WTC11 (cell line): Measurements from ENCODE around the gene CYP19A1.

ENCODE experiments used
- CBFB ChIP-seq: sonication (generic); formaldehyde crosslinking; IDR thresholded peaks from 2 replicates; pipeline ENCODE4 v1.8.1; 2022; ENCODE audit warnings: mild to moderate bottlenecking, low read depth, missing genetic modification reagents
- CREB1 ChIP-seq: sonication (generic); formaldehyde crosslinking; IDR thresholded peaks from 2 replicates; pipeline ENCODE4 v1.8.0; 2023; ENCODE audit warnings: mild to moderate bottlenecking, missing genetic modification reagents
- FOXP1 ChIP-seq: sonication (generic); formaldehyde crosslinking; IDR thresholded peaks from 2 replicates; pipeline ENCODE4 v1.8.0; 2022; ENCODE audit warnings: missing genetic modification reagents, mild to moderate bottlenecking, moderate library complexity, borderline replicate concordance
- NR1H2 ChIP-seq: sonication (generic); formaldehyde crosslinking; IDR thresholded peaks from 2 replicates; pipeline ENCODE4 v1.9.0; 2021; ENCODE audit warnings: mild to moderate bottlenecking, moderate library complexity, missing genetic modification reagents
- NR3C1 ChIP-seq: sonication (generic); formaldehyde crosslinking; conservative IDR thresholded peaks from 2 replicates; pipeline ENCODE4 v1.8.1; 2023; ENCODE audit warnings: low read depth, mild to moderate bottlenecking, missing genetic modification reagents
- TCF7 ChIP-seq: sonication (generic); formaldehyde crosslinking; IDR thresholded peaks from 2 replicates; pipeline ENCODE4 v1.8.0; 2022; ENCODE audit warnings: mild to moderate bottlenecking, low read depth, missing genetic modification reagents, moderate library complexity
- TEAD1 ChIP-seq: sonication (generic); formaldehyde crosslinking; IDR thresholded peaks from 2 replicates; pipeline ENCODE4 v1.8.0; 2022; ENCODE audit warnings: mild to moderate bottlenecking, missing genetic modification reagents
- TF ChIP-seq, protein P1 (sequence below): sonication (generic); formaldehyde crosslinking; IDR thresholded peaks from 2 replicates; pipeline ENCODE4 v1.8.0; 2022; ENCODE audit warnings: mild to moderate bottlenecking, missing genetic modification reagents
- TF ChIP-seq, protein P2 (sequence below): sonication (generic); formaldehyde crosslinking; conservative IDR thresholded peaks from 2 replicates; pipeline ENCODE4 v1.8.1; 2022; ENCODE audit warnings: mild to moderate bottlenecking, missing genetic modification reagents
- TF ChIP-seq, protein P3 (sequence below): sonication (generic); formaldehyde crosslinking; IDR thresholded peaks from 2 replicates; pipeline ENCODE4 v1.8.0; 2022; ENCODE audit warnings: mild to moderate bottlenecking, missing genetic modification reagents
- TF ChIP-seq, protein P4 (sequence below): sonication (generic); formaldehyde crosslinking; IDR thresholded peaks from 2 replicates; pipeline ENCODE4 v1.8.1; 2022; ENCODE audit warnings: low read depth, missing genetic modification reagents, borderline replicate concordance
- TF ChIP-seq, protein P5 (sequence below): fragments of 200-600 bp; IDR thresholded peaks from 2 replicates; pipeline ENCODE4 v1.8.0; 2022; ENCODE audit warnings: antibody characterized with exemption

DNA sequence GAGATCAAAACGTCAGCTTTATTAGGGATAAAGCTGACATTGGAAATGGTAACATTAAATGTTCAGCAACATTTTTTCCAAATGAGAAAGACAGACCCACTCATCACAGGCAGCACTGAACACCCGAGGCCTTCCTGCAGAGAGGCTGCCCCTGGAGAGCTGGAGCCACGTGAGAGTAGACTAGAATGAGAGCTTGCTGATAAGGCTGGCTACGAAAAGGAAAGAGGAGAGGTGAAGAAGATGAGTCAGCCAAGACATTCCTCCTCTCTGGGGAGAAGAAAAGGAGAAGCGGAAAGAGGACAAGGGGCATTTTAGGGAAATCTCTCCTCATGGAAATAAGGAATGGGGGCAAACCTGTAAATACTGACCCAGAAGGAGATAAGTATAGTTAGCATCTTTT is 7.3 kb downstream of the CYP19A1 start:
- TF ChIP-seq TCF7 (CRISPR knock-in tag) (no peak), TEAD1 (CRISPR knock-in tag) (no peak), NR3C1 (CRISPR knock-in tag) (no peak), FOXP1 (CRISPR knock-in tag) (no peak), CREB1 (no peak), NR1H2 (CRISPR knock-in tag) (no peak), CBFB (CRISPR knock-in tag) (no peak)
- TF ChIP-seq, protein P1, sequence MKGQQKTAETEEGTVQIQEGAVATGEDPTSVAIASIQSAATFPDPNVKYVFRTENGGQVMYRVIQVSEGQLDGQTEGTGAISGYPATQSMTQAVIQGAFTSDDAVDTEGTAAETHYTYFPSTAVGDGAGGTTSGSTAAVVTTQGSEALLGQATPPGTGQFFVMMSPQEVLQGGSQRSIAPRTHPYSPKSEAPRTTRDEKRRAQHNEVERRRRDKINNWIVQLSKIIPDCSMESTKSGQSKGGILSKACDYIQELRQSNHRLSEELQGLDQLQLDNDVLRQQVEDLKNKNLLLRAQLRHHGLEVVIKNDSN (CRISPR knock-in tag) = no peak
- TF ChIP-seq, protein P2, sequence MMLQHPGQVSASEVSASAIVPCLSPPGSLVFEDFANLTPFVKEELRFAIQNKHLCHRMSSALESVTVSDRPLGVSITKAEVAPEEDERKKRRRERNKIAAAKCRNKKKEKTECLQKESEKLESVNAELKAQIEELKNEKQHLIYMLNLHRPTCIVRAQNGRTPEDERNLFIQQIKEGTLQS = no peak
- TF ChIP-seq, protein P3, sequence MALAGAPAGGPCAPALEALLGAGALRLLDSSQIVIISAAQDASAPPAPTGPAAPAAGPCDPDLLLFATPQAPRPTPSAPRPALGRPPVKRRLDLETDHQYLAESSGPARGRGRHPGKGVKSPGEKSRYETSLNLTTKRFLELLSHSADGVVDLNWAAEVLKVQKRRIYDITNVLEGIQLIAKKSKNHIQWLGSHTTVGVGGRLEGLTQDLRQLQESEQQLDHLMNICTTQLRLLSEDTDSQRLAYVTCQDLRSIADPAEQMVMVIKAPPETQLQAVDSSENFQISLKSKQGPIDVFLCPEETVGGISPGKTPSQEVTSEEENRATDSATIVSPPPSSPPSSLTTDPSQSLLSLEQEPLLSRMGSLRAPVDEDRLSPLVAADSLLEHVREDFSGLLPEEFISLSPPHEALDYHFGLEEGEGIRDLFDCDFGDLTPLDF = no peak
- TF ChIP-seq, protein P4, sequence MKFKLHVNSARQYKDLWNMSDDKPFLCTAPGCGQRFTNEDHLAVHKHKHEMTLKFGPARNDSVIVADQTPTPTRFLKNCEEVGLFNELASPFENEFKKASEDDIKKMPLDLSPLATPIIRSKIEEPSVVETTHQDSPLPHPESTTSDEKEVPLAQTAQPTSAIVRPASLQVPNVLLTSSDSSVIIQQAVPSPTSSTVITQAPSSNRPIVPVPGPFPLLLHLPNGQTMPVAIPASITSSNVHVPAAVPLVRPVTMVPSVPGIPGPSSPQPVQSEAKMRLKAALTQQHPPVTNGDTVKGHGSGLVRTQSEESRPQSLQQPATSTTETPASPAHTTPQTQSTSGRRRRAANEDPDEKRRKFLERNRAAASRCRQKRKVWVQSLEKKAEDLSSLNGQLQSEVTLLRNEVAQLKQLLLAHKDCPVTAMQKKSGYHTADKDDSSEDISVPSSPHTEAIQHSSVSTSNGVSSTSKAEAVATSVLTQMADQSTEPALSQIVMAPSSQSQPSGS (CRISPR knock-in tag) = no peak
- TF ChIP-seq, protein P5, sequence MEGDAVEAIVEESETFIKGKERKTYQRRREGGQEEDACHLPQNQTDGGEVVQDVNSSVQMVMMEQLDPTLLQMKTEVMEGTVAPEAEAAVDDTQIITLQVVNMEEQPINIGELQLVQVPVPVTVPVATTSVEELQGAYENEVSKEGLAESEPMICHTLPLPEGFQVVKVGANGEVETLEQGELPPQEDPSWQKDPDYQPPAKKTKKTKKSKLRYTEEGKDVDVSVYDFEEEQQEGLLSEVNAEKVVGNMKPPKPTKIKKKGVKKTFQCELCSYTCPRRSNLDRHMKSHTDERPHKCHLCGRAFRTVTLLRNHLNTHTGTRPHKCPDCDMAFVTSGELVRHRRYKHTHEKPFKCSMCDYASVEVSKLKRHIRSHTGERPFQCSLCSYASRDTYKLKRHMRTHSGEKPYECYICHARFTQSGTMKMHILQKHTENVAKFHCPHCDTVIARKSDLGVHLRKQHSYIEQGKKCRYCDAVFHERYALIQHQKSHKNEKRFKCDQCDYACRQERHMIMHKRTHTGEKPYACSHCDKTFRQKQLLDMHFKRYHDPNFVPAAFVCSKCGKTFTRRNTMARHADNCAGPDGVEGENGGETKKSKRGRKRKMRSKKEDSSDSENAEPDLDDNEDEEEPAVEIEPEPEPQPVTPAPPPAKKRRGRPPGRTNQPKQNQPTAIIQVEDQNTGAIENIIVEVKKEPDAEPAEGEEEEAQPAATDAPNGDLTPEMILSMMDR = no peak
